Ammon's horn (tissue), 1 donor: Measurements from ENCODE around the gene AK8.
A peak's percentile ranks its signal among the peaks of the same experiment; 100 is the strongest.
"Not testable (repeated sequence)": the region's sequence is repeated elsewhere in the genome, so short reads cannot be mapped to it uniquely, and the experiment has no call there.

Source experiments
- DNase-seq: peaks from one replicate; pipeline ENCODE4 v3.0.0-alpha.2; 2016; ENCODE audit warnings: low spot score

AK8 gene

DNA sequence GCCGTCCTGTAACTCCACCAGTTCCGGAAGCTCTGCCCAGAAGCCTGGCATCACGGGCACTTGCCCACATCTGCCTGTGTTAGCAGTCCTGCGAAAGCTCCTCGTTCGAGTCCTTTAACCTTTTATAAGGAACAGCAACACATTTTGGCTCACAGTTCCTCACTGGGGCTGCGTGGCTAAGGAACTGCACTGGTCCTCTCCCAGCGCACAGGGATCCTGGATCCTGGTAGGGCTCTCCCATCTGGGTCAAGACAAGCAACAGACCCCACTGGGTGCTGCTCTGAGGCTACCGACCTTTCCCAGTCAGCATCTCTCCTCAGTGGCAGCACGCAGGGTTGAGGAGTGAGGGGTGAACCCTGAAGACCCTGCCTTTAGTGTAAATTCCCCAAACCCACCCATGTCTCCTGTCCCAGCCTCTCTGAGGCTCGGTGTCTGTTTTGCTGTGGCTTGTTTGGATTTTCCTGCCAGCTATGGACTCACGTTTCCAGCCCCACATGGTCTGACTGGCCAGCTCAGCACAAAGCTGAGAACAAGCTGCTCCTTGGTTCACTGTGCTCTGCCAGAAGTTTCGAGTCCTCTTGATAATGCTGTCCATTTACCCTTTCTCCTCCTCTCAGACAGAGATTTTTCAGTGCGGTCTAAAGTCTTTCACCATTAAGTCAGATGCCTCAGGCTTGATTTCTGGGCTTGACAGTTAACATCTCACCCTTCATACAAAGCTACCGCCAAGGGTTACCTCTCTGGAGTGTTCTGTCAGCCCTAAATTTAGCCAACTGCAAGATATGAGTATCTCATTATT is 80.0 kb downstream of the AK8 start:
- peak; percentile 16 for DNase-seq

DNA sequence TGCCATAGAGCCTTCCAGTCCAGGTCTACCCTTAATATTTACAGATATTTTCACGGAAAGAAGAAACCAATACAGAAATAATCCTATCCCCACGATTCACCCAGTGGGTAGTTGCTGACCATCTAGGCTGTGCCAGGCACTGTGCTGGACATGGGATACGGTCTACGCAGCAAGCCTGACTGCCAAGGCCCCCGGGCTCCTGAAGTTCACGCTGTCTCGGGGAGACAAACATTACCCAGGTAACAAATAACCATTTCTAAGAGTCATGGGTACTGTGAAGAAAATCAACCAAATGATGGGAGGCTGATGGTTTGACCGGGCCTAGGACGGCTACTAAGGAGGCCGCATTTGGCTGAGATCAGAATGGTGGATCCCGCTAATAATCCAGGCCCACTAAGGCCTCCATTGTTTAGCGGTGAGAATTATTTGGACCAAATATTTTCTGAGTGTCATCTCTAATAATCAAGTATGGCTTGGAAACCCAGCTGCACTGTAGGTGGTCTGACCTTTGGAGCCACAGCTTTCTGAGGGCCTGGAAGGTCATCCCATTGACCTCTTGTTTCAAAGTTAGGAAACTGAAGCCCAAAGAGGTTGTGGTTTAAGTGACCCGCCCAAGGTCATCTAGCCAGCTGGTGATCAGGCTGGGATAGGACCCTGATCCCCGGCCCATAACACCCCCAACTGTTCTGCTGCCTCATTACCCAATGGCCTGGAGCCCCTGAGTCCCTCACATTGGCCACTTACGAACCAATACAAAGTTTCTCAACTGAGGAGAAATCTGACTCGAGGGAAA is 82.4 kb downstream of the AK8 start:
- DNase-seq, result no peak

DNA sequence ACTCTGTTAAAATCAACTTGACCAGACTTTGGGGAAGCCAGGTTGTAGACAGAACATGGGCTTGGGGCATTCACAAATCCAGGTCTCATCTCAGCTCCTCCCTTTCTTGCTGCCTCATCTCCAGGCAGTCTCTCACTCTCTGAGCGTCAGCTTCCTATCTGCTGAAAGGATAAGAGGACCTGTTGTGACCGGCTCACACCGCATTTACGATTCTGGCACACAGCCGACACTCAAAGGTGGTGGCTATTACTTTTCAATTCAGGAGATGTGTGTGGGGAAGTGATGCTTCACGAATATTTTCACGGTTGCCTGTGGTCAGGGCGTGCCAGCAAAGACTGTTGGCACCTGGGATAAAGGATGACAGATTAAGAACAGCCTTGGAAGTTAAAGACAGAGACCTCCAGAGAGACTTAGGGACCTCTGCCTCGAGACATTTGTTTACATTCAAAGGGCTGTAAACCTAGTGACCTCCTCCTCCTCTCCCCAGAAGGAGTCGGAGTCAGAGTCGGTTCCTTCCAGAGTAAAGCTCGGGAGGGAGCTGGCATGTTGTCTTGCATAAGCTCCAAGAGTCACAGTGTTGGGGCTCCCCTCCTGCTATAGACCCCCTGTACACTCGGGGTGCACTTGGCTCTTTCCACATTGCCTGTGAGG is 83.2 kb downstream of the AK8 start:
- DNase-seq, result no peak

- DNase-seq, result no peak
These were observed 84.2 kb downstream of the AK8 start for GRCh38 chr9:132793606-132794580.

DNA sequence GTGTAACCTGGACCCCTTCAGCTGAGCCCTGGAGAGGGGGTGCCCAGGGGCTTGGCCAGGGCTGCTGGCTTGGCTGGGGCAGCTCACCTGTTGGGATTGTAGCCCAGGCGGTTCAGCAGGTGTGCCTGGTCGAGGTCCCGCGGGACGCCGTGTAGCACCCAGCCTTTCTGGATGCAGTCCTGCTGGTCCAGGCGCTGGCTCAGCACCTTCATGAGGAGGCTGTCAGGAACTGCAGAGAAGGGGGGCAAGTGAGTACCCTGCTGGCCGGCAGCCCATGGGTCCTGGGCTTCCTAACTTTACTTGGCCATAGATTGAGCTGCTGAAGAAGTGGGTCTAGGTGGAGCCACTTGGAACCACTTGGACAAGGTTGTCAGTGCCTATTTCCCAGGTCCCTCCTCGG is 85.5 kb downstream of the AK8 start:
- DNase-seq, result no peak

DNA sequence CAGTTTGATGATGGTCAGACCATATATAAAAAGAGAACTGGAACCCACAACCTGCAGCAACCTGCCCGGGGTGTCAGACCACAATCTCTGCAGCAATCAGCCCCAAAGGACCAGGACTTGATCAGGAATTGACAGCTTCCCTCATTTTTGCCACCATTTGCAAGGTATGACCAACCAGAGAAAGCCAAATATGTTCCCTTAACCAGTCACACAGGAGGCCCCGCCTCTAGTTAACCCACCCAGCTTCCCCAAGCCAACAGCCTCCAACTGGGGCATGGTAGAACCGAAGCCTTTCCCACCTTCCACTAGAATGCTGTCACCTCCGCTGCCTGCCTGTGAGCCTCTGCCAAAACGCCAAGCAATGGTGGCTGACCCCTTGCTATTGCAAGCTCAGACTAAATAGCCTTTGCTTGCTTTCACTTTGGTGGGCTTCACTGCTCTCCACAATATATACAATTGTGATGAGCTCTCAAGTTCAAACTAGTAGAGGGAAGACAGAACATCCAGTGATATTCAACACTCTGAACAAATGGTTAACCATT is 86.3 kb downstream of the AK8 start:
- no peak for DNase-seq

DNA sequence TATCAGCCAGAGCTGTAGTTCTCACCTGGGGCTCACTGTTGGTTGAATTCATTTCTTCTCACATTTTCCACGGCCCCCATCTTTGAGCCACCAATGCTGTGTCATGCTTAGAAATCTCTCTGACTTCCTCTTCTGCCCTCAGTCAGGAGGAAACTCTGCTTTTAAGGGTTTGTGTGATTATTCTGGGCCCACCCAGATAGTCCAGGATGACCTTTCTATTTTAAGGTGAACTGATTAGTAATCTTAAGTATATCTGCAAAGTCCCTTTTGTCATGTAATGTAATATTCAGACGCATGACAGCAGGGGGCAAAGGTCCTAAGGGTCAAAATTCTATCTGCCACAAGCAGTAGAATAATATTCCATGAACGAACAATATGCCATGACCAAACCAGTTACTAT is 88.4 kb downstream of the AK8 start:
- no peak for DNase-seq

- no peak for DNase-seq
These were observed 89.7 kb downstream of the AK8 start for GRCh38 chr9:132788378-132788777.

DNA sequence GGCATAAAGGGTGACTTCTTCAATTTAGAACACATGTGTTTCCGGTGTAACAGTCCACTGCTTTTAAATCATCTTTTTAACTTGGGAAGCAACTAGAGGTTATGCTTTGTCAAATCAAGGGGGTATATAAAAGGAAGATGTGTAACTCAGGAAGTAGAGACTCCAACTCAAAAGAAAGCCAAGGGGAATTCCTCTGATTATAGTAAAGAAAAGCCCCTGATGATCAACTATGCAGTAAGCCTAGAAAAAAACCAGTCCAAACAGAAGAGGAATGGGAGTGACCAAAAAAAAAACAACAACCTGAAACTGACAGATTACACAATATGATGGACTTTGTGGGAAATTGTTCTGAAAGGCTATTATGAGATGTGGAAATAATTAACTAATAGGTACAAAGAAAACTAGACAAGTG is 90.3 kb downstream of the AK8 start:
- no peak for DNase-seq

GRCh38 chr9:132784286-132784830 is 93.7 kb downstream of the AK8 start:
- DNase-seq, result no peak

GRCh38 chr9:132783006-132783405 is 95.1 kb downstream of the AK8 start:
- no peak for DNase-seq

- DNase-seq, result no peak
These were observed 96.0 kb downstream of the AK8 start for GRCh38 chr9:132782037-132782436.

DNA sequence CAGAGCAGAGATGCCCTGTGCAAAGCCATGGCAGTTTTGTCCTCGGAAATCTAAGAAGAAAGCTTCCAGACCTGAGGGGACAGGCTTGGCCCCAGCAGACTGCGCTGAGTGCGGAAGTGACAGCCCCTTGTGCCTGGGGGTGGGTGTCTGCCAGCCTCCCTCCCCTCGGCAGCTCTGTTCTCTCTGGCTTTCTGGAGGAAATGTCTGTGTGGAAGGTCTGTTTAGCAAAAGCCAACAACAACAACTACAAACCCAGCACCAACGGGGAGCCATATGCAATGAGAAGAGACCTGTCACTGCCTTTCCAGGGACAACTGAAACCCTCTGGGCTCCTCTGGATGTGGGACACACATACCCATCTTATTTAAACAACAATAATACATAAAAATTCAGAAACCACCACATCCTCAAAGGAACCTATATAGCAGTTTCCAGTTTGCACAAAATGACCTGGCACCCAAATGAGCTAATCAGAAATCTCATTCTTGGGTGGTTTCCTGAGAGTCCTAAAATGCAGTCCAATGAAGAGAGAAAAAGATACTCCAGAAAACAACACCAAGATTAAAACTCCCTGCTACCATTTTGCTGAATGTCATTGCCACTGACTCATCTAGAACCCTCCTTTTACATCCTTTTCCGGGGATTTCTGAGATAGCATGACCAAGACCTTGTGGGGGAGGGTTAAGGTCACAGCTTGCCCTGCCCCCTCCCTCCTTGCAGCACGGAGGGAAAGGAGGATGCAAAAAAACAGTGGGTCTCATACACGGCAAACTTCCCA is 97.7 kb downstream of the AK8 start:
- no peak for DNase-seq

DNA sequence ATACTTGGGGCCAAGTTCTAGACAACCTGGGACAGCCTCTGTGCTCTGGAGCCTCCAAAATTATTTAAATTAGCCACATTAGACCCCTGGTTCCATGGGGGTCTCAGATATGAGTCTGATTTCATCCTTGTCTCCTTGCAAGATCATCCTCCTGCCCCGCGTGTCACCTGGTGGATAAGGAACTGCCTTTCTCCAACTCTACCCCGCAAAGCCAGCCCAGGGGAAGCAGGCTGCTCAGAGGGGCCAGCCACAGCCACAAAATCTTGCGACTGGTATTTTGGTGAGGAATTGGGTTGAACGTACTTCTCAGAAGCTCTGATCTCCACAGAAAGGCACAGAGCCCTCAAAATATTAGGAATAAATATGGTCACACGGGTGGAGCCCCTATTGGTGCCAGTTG is 101.2 kb downstream of the AK8 start:
- no peak for DNase-seq

DNA sequence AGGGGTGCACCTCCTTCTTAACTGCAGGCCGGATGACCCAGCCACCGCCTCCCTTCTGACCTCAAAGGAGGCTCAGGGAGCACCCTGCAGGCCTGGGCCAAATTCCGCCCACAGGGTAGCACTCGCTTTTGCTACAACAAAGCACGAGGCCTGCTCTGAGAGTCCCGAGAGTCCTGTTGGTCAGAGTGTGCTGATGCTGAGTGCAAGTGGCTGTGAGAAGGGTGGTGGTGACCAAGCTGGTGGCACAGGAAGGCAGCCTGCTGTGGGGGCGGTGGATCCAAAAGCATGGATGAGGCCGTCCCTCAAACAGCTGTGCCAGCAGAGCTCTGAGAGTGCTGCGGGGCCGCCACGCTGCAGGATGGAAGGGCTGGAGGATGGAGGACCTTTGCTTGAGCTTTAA is 101.8 kb downstream of the AK8 start:
- no peak for DNase-seq

DNA sequence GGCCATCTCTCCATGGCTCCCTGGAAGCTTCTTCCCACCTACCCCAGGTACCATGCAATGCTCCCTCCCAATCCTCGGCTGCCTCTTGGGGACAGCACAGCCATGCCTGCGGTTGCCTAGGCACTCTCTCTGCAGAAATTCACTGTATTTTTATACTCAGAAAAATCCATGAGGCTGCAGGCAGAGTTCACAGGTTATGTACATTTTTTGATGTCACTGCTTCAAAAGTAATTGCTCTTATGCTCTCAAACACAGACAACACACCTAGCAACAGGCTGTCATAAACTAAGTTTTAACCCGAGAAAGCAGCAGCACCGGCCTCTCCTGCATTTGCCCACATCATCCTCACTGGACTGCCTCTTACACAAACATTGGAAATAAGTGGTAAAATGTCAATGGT is 102.4 kb downstream of the AK8 start:
- DNase-seq, result no peak

DNA sequence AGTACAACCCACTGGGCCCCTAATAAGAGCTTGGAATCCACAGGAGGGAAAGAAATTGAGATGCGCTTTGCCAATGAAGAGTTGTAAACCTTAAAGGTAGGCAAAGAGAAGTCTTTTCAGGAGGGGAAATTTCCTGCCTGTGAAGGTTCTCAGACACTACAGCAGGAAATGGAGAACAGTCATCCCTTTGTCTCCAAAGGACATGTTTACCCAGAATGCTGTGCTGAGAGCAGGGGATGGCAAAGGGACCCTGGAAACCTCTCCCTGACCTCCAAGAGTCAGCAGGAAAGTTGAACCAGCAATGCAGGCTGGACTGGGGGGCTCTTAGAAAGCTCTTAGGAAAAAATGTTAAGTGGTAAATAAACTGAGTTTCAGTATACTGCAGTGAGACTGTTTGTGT is 103.2 kb downstream of the AK8 start:
- no peak for DNase-seq

GRCh38 chr9:132773764-132774339 is 104.2 kb downstream of the AK8 start:
- no peak for DNase-seq

DNA sequence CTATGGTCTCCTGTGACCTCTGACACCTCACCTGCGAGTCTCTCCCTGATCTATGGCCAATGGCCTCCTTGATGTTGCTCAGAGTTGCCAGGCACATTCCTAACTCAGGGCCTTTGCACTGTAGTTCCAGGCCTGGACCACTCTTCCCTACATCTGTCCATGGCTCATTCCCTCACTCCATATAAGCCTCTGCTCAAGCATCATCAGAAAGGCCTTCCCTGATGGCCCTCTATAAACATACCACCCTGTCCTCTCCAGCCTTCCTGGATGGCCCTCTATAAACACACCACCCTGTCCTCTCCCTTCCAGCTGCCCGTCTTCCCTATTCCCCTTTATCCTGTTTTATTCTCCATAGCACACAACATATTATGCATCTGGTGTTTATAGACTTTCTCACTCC is 105.0 kb downstream of the AK8 start:
- DNase-seq, result no peak

GRCh38 chr9:132771752-132772151 is 106.3 kb downstream of the AK8 start:
- not testable (repeated sequence) for DNase-seq
